B cell (primary cell): ENCODE measurements around the gene NME2. TPM values are rescaled to one million over a fixed set of nuclear protein-coding genes. Genes with fewer than 3 reads are reported as not detected.

ENCODE experiments used
- ATAC-seq: fragments of 200-7000 bp; cut with Tn5 transposase; one replicate; pipeline ENCODE4 v1.10.0; 2021; ENCODE audit warnings: low read depth, mild to moderate bottlenecking, moderate number of reproducible peaks, moderate library complexity
- CTCF ChIA-PET: fragments of 350-600 bp; sonication (Branson Sonifier 250); formaldehyde crosslinking; loops from one replicate; lab custom pipeline; 2021; ENCODE audit warnings: antibody characterized with exemption, inconsistent platforms; lab: Charles Lee
- POLR2A ChIA-PET: fragments of 350-600 bp; sonication (Branson Sonifier 250); formaldehyde crosslinking; loops from one replicate; lab custom pipeline; 2021; ENCODE audit warnings: antibody characterized with exemption; lab: Charles Lee
- DNase-seq: peaks from one replicate; pipeline ENCODE4 v3.0.0; 2013
- H2AFZ ChIP-seq: 2 replicates; pipeline ENCODE4 v1.6.1; 2012; ENCODE audit warnings: mild to moderate bottlenecking, low read depth, low read length; ENCODE audit not compliant: insufficient read depth, poor library complexity, severe bottlenecking
- H3K27ac ChIP-seq, 2 donors: 1 replicate in 1 of 2; 2 replicates in 1 of 2; pipeline ENCODE4 v1.5.1; 2012 to 2013; ENCODE audit warnings: low read length in 2 of 2, mild to moderate bottlenecking in 2 of 2, moderate library complexity in 1 of 2
- H3K27me3 ChIP-seq, 4 experiments: fragments of 200-600 bp in 1 of 4; sonication (generic) in 1 of 4; replicated peaks in 1 of 4; 1 replicate in 2 of 4; 2 replicates in 2 of 4; pipeline versions ENCODE4 v1.6.1 to v1.7.0; 2013 to 2016; ENCODE audit warnings: low read length in 3 of 4, mild to moderate bottlenecking in 2 of 4, mixed read lengths in 1 of 4, moderate library complexity in 1 of 4; ENCODE audit not compliant: insufficient read depth in 4 of 4, control insufficient read depth in 3 of 4; ENCODE audit errors: control extremely low read depth in 1 of 4
- H3K36me3 ChIP-seq, 2 experiments: replicated peaks in 1 of 2; 1 replicate in 1 of 2; 2 replicates in 1 of 2; pipeline versions ENCODE4 v1.6.1 to v1.7.1; 2013; ENCODE audit warnings: low read length in 1 of 2; ENCODE audit not compliant: insufficient read depth in 2 of 2, control insufficient read depth in 1 of 2; ENCODE audit errors: control extremely low read depth in 1 of 2, extremely low read depth in 1 of 2
- H3K4me1 ChIP-seq, 2 donors: fragments of 200-600 bp in 1 of 2; sonication (generic) in 1 of 2; 1 replicate in 1 of 2; 2 replicates in 1 of 2; pipeline versions ENCODE4 v1.5.1 to v1.6.1; 2013 to 2017; ENCODE audit warnings: low read length in 2 of 2; ENCODE audit not compliant: control insufficient read depth in 2 of 2, insufficient read depth in 2 of 2
- H3K4me2 ChIP-seq: replicated peaks from 2 replicates; pipeline ENCODE3; 2012; ENCODE audit warnings: mild to moderate bottlenecking, low read depth, low read length; ENCODE audit not compliant: poor library complexity, severe bottlenecking
- H3K4me3 ChIP-seq, 5 experiments: fragments of 200-600 bp in 1 of 5; sonication (generic) in 1 of 5; 1 replicate in 3 of 5; 2 replicates in 2 of 5; pipeline versions ENCODE4 v1.5.1 to v1.7.0; 2011 to 2016; ENCODE audit warnings: low read length in 4 of 5, mild to moderate bottlenecking in 4 of 5, low read depth in 2 of 5, control low read depth in 1 of 5, moderate library complexity in 1 of 5; ENCODE audit not compliant: insufficient read depth in 1 of 5; ENCODE audit errors: control extremely low read depth in 1 of 5, extremely low read depth in 1 of 5
- H3K79me2 ChIP-seq: fragments of 200-600 bp; sonication (generic); one replicate; pipeline ENCODE4 v1.6.0; 2016; ENCODE audit warnings: low read length; ENCODE audit not compliant: control insufficient read depth, insufficient read depth
- H3K9ac ChIP-seq: fragments of 200-600 bp; sonication (generic); 2 replicates; pipeline ENCODE4 v1.6.1; 2017; ENCODE audit warnings: mild to moderate bottlenecking, low read length, moderate library complexity
- H3K9me3 ChIP-seq, 3 donors: one replicate each; pipeline versions ENCODE4 v1.6.1 to v1.7.1; 2013; ENCODE audit warnings: low read length in 2 of 3; ENCODE audit not compliant: control insufficient read depth in 2 of 3, insufficient read depth in 1 of 3; ENCODE audit errors: control extremely low read depth in 1 of 3
- H4K20me1 ChIP-seq: 2 replicates; pipeline ENCODE4 v1.6.0; 2012; ENCODE audit warnings: mild to moderate bottlenecking, low read length; ENCODE audit not compliant: insufficient read depth, control insufficient read depth, poor library complexity, severe bottlenecking
- H3K27ac Mint-ChIP-seq: one replicate; pipeline ENCODE4 v1.8.0; 2021; ENCODE audit warnings: mixed read lengths
- H3K27me3 Mint-ChIP-seq: one replicate; pipeline ENCODE4 v1.8.0; 2021; ENCODE audit warnings: mixed read lengths
- H3K4me1 Mint-ChIP-seq: one replicate; pipeline ENCODE4 v1.8.0; 2021; ENCODE audit warnings: mixed read lengths
- H3K4me3 Mint-ChIP-seq: one replicate; pipeline ENCODE4 v1.8.0; 2021; ENCODE audit warnings: mixed read lengths
- H3K9me3 Mint-ChIP-seq: one replicate; pipeline ENCODE4 v1.8.0; 2022; ENCODE audit warnings: mixed read lengths; ENCODE audit not compliant: insufficient read depth
- EZH2 ChIP-seq: IDR thresholded peaks from 2 replicates; pipeline ENCODE4 v1.6.1; 2012; ENCODE audit warnings: borderline replicate concordance, low read depth, mild to moderate bottlenecking, moderate library complexity, low read length; ENCODE audit not compliant: insufficient read depth, poor library complexity, severe bottlenecking
- WGBS: methylation state at CpG from one replicate; pipeline ENCODE4 v1.1.5; 2013; ENCODE audit warnings: missing lambda C conversion rate; ENCODE audit not compliant: insufficient coverage; 5-methylcytosine and 5-hydroxymethylcytosine counted together
- intact Hi-C: fragments of 100-400 bp; cut with micrococcal nuclease; formaldehyde crosslinking; loops from one replicate; pipeline ENCODE4 v1.10.0; 2022
- polyA plus RNA-seq: library from polyadenylated mRNA; depleted of rRNA; stranded (reverse); fragments of >200 nt; gene quantifications from 2 replicates; pipeline ENCODE4 v1.2.3, GENCODE V29; 2012
- total RNA-seq, 2 donors: library from RNA; stranded (reverse); fragments of 120-200 nt in 1 of 2; gene quantifications; 1 replicate in 1 of 2; 2 replicates in 1 of 2; pipeline versions ENCODE4 v1.2.3 to v1.2.4, GENCODE V29; 2013 to 2022
- TF ChIP-seq, protein P1 (sequence below): fragments of 200-600 bp; IDR thresholded peaks from one replicate; pipeline ENCODE4 v1.8.0; 2022; ENCODE audit warnings: antibody characterized with exemption, mild to moderate bottlenecking

NME2 gene
- total and polyA plus RNA-seq, 2 donors (not counting 1 experiment from before 2014, with no cell fraction given) = 154 to 166 TPM

DNA sequence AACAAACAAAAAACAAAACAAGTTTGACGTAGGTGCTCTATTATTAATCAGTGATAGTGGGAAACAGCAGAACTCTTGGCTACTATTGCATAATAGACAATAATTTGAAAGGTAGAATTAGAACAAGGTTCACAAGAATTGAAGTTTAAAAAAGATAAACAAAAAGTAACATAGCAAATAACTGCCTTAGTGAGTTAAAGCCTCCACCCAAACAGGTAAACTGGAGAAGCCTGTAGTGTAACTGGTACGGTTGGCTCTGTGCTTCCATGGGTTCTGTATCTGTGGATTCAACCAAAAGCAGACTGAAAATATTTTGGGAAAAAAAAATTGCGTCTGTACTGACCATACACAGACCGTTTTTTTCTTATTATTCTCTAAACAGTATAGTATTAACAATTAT lies 55.1 kb downstream of the NME2 start:
- Histone ChIP-seq H3K36me3 (peaks cover 16 to 64% of the 10 kb centered on the region in 2 experiments), H3K4me1 (peaks cover 14 to 17% of the 10 kb centered on the region in 2 donors)

More for the DNA sequence above, 55.1 kb downstream of the NME2 start:
- no CpG with 5 or more reads among the region's 4 CpGs for WGBS
- DNase-seq (no peak), ATAC-seq (no peak)
- Mint-ChIP-seq H3K27me3 (no peaks in the 10 kb centered on the region), H3K4me3 (no peak overlapping the region), H3K9me3 (no peaks in the 10 kb centered on the region), H3K4me1 (peaks cover 17% of the 10 kb centered on the region), H3K27ac (no peak overlapping the region)
- Histone ChIP-seq H3K4me3 (no peak overlapping the region), H3K27ac (no peak overlapping the region), H3K9me3 (no peaks in the 10 kb centered on the region), H3K4me2 (no peak overlapping the region), H3K9ac (no peak overlapping the region), H3K79me2 (peaks cover 23% of the 10 kb centered on the region), H3K27me3 (no peaks in the 10 kb centered on the region), H4K20me1 (no peaks in the 10 kb centered on the region), H2AFZ (no peak overlapping the region)
- ChIA-PET POLR2A (no interaction called here), CTCF (no interaction called here)
- TF ChIP-seq EZH2 = no peak
- TF ChIP-seq, protein P1, sequence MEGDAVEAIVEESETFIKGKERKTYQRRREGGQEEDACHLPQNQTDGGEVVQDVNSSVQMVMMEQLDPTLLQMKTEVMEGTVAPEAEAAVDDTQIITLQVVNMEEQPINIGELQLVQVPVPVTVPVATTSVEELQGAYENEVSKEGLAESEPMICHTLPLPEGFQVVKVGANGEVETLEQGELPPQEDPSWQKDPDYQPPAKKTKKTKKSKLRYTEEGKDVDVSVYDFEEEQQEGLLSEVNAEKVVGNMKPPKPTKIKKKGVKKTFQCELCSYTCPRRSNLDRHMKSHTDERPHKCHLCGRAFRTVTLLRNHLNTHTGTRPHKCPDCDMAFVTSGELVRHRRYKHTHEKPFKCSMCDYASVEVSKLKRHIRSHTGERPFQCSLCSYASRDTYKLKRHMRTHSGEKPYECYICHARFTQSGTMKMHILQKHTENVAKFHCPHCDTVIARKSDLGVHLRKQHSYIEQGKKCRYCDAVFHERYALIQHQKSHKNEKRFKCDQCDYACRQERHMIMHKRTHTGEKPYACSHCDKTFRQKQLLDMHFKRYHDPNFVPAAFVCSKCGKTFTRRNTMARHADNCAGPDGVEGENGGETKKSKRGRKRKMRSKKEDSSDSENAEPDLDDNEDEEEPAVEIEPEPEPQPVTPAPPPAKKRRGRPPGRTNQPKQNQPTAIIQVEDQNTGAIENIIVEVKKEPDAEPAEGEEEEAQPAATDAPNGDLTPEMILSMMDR = no peak
- intact Hi-C loops = no loop called here

Other genes starting within 250 kb of the NME2 start
- gene SPAG9, start 45.5 kb upstream of the NME2 start, total RNA-seq = 64.1 and 69.3 TPM in 2 replicates
- 8.6 and 19.6 TPM in 2 replicates for gene SPAG9, start 45.5 kb upstream of the NME2 start, polyA plus RNA-seq
- 19.0 and 20.5 TPM in 2 replicates for gene NME1, start 12.9 kb upstream of the NME2 start, total RNA-seq
- gene NME1, start 12.9 kb upstream of the NME2 start, polyA plus RNA-seq = 19.1 and 27.5 TPM in 2 replicates
- 39.7 and 44.7 TPM in 2 replicates for gene MBTD1, start 93.6 kb downstream of the NME2 start, total RNA-seq
- 9.6 and 14.9 TPM in 2 replicates for gene MBTD1, start 93.6 kb downstream of the NME2 start, polyA plus RNA-seq
- 34.2 and 37.7 TPM in 2 replicates for gene UTP18, start 94.1 kb downstream of the NME2 start, total RNA-seq
- gene UTP18, start 94.1 kb downstream of the NME2 start, polyA plus RNA-seq = 13.2 and 26.7 TPM in 2 replicates